Fibroblast of gingiva (primary cell): ENCODE measurements around the gene LARP4B.

Experiments used
- DNase-seq: peaks from one replicate; pipeline ENCODE4 v3.0.0-alpha.2; 2011; ENCODE audit warnings: low read depth

The LARP4B gene

GRCh38 chr10:807163-807957, 124.1 kb downstream of the LARP4B start:
- no peak for DNase-seq

GRCh38 chr10:806451-807162, 124.9 kb downstream of the LARP4B start:
- no peak for DNase-seq

- DNase-seq: no peak
Measured at GRCh38 chr10:805620-806305, 125.7 kb downstream of the LARP4B start.

- no peak for DNase-seq
Measured at GRCh38 chr10:804787-805619, 126.5 kb downstream of the LARP4B start.

GRCh38 chr10:804191-804781, 127.2 kb downstream of the LARP4B start:
- DNase-seq: no peak

- no peak for DNase-seq
Measured at GRCh38 chr10:803041-803741, 128.3 kb downstream of the LARP4B start.

- DNase-seq: no peak
Measured at GRCh38 chr10:802506-802905, 129.0 kb downstream of the LARP4B start.

GRCh38 chr10:797179-797578, 134.3 kb downstream of the LARP4B start:
- DNase-seq: no peak

- DNase-seq: no peak
Measured at GRCh38 chr10:796233-796632, 135.3 kb downstream of the LARP4B start.

- peak; percentile 18 for DNase-seq
Measured at GRCh38 chr10:794382-794956, 137.0 kb downstream of the LARP4B start.

- DNase-seq: peak; percentile 29
Measured at GRCh38 chr10:792792-793100, 138.8 kb downstream of the LARP4B start.

GRCh38 chr10:792083-792791, 139.3 kb downstream of the LARP4B start:
- no peak for DNase-seq

GRCh38 chr10:791639-792038, 139.9 kb downstream of the LARP4B start:
- no peak for DNase-seq

- no peak for DNase-seq
Measured at GRCh38 chr10:790821-791551, 140.5 kb downstream of the LARP4B start.

- no peak for DNase-seq
Measured at GRCh38 chr10:789831-790701, 141.4 kb downstream of the LARP4B start.

GRCh38 chr10:788796-789748, 142.4 kb downstream of the LARP4B start:
- DNase-seq: peak; percentile 79

- no peak for DNase-seq
Measured at GRCh38 chr10:787933-788651, 143.4 kb downstream of the LARP4B start.
